Measurements from ENCODE around the gene NAA35. TPM values are rescaled to one million over a fixed set of nuclear protein-coding genes. Genes with fewer than 3 reads are reported as not detected.

The NAA35 gene
- total and polyA plus RNA-seq, 2 experiments from 2014 or later: 29.2 to 31.6 TPM

GRCh38 chr9:85941966-85942912 lies 1.3 kb downstream of the NAA35 start:
- TF ChIP-seq ETS1 (IDR thresholded peaks at IDR 0.05) (no peak), CREB1 (CRISPR knock-in tag; IDR thresholded peaks at IDR 0.05; ENCODE audit: low read depth) (no peak), ZNF114 (CRISPR knock-in tag; IDR thresholded peaks at IDR 0.05) (no peak), POLR2AphosphoS5 (IDR thresholded peaks at IDR 0.05; ENCODE audit: low read depth) (no peak), EZH2 (IDR thresholded peaks at IDR 0.05; ENCODE audit: low read depth, unreplicated experiment) (no peak), ZNF331 (CRISPR knock-in tag; IDR thresholded peaks at IDR 0.05; ENCODE audit: low read depth) (no peak)
- no peaks in the 10 kb centered on the region for H3K27me3 ChIP-seq (ENCODE audit: insufficient read depth)
- H4K20me1 ChIP-seq (replicated peaks; ENCODE audit: insufficient read depth): 0 out of 2 replicates have a peak, but pooled peaks cover 15% of the 10 kb centered on the region
- H3K4me3 ChIP-seq: peak overlapping the region; percentile 93
- peak overlapping the region; percentile 87 for H3K4me2 ChIP-seq
- H3K79me2 ChIP-seq (replicated peaks; ENCODE audit: insufficient read depth): peaks cover 58% of the 10 kb centered on the region
- peaks cover 3% of the 10 kb centered on the region; the same call in 1 of the 3 replicates for H3K4me1 Mint-ChIP-seq
- peaks cover 26% of the 10 kb centered on the region; the same call in 1 of the 2 replicates for H3K36me3 ChIP-seq (ENCODE audit: insufficient read depth)
- ATAC-seq (no peak), DNase-seq (ENCODE audit: low spot score) (no peak)
- H3K27ac Mint-ChIP-seq: peak overlapping the region; percentile 85; the same call in 1 of the 2 replicates
- peak overlapping the region; percentile 88 for H3K27ac ChIP-seq (ENCODE audit: low read depth)
- peaks cover 2% of the 10 kb centered on the region for H3K27me3 Mint-ChIP-seq (ENCODE audit: insufficient read depth, low read depth, poor library complexity)
- no peak overlapping the region for H3K4me3 Mint-ChIP-seq
- H3F3A ChIP-seq (replicated peaks; ENCODE audit: low read depth): no peaks in the 10 kb centered on the region; the same call in 1 of the 2 replicates
- no peaks in the 10 kb centered on the region for H3K9me2 ChIP-seq (ENCODE audit: insufficient read depth)
- H3K36me3 Mint-ChIP-seq (ENCODE audit: low read depth): peaks cover 14% of the 10 kb centered on the region
- peak overlapping the region; percentile 75; the same call in 1 of the 2 replicates for H2AFZ ChIP-seq
- H3K9me3 Mint-ChIP-seq: peaks cover 3% of the 10 kb centered on the region; the same call in 1 of the 3 replicates
- peaks cover 7% of the 10 kb centered on the region; the same call in 1 of the 2 replicates for H3K4me1 ChIP-seq (ENCODE audit: insufficient read depth)

GRCh38 chr9:85942913-85943709 lies 2.2 kb downstream of the NAA35 start:
- H3K4me3 Mint-ChIP-seq: no peak overlapping the region
- H3K4me2 ChIP-seq: peak overlapping the region; percentile 87
- H3K36me3 ChIP-seq (ENCODE audit: insufficient read depth): peaks cover 26% of the 10 kb centered on the region; the same call in 1 of the 2 replicates
- H3K4me1 Mint-ChIP-seq: peaks cover 3% of the 10 kb centered on the region; the same call in 1 of the 3 replicates
- H3F3A ChIP-seq (replicated peaks; ENCODE audit: low read depth): no peaks in the 10 kb centered on the region; the same call in 1 of the 2 replicates
- H3K27ac Mint-ChIP-seq: no peak overlapping the region
- H4K20me1 ChIP-seq (replicated peaks; ENCODE audit: insufficient read depth): 0 out of 2 replicates have a peak, but pooled peaks cover 17% of the 10 kb centered on the region
- no peak for DNase-seq (ENCODE audit: low spot score)
- H3K27me3 Mint-ChIP-seq (ENCODE audit: insufficient read depth, low read depth, poor library complexity): peaks cover 2% of the 10 kb centered on the region
- no peaks in the 10 kb centered on the region for H3K9me2 ChIP-seq (ENCODE audit: insufficient read depth)
- H3K4me3 ChIP-seq: peak overlapping the region; percentile 93; the same call in 1 of the 2 replicates
- no peaks in the 10 kb centered on the region for H3K27me3 ChIP-seq (ENCODE audit: insufficient read depth)
- H3K79me2 ChIP-seq (replicated peaks; ENCODE audit: insufficient read depth): peaks cover 66% of the 10 kb centered on the region
- peaks cover 3% of the 10 kb centered on the region; the same call in 1 of the 3 replicates for H3K9me3 Mint-ChIP-seq
- H3K27ac ChIP-seq (ENCODE audit: low read depth): peak overlapping the region; percentile 17; the same call in 1 of the 2 replicates
- H3K36me3 Mint-ChIP-seq (ENCODE audit: low read depth): peaks cover 19% of the 10 kb centered on the region
- ATAC-seq: no peak
- TF ChIP-seq ZNF114 (CRISPR knock-in tag; IDR thresholded peaks at IDR 0.05) (no peak), EZH2 (IDR thresholded peaks at IDR 0.05; ENCODE audit: low read depth, unreplicated experiment) (no peak)
- no peak overlapping the region for H2AFZ ChIP-seq
- peaks cover 7% of the 10 kb centered on the region; the same call in 1 of the 2 replicates for H3K4me1 ChIP-seq (ENCODE audit: insufficient read depth)

Data from GM23338 (cell line).